K562 (cell line): Measurements from ENCODE around the gene SCART1. TPM values are rescaled to one million over a fixed set of nuclear protein-coding genes. Genes with fewer than 3 reads are reported as not detected.

Experiments
- ATAC-seq: fragments of 200-7000 bp; cut with Tn5 transposase; 3 replicates; pipeline ENCODE4 v1.9.1; 2020; ENCODE audit warnings: moderate library complexity
- BruUV-seq: library from RNA; stranded (reverse); fragments of 400-500 nt; replicated peaks from 2 replicates; lab custom pipeline; 2021; lab: Mats Ljungman, UMichigan
- CTCF ChIA-PET: fragments of 300-600 bp; formaldehyde crosslinking; extraction: SDS; loops from one replicate; lab custom pipeline; 2021; ENCODE audit warnings: low intra/inter-chr PET ratio; lab: Yijun Ruan, JAX
- POLR2A ChIA-PET: fragments of 300-600, 350-650 bp; sonication (Branson Sonifier 250); formaldehyde crosslinking; extraction: SDS; loops from one replicate; lab custom pipeline; 2021; ENCODE audit warnings: antibody characterized with exemption, inconsistent platforms; lab: Yijun Ruan, JAX
- DNase-seq, 4 experiments: peaks; one replicate each; pipeline versions ENCODE4 v3.0.0 to v3.0.0-alpha.2; 2011 to 2018; ENCODE audit warnings: low spot score in 3 of 4, mixed read lengths in 3 of 4; ENCODE audit errors: extremely low read depth in 1 of 4
- FAIRE-seq: peaks from 2 replicates; lab custom pipeline; 2011; peaks lifted over from hg19 to GRCh38; lab: Jason Lieb, UNC
- H2AFZ ChIP-seq: 2 replicates; pipeline ENCODE4 v1.6.0; 2011; ENCODE audit warnings: low read depth, low read length, control low read depth, inconsistent platforms
- H3K27ac ChIP-seq: fragments of 200-600 bp; 3 replicates; pipeline ENCODE4 v1.8.0; 2011; ENCODE audit warnings: low read depth, mild to moderate bottlenecking, control low read depth, inconsistent platforms, low read length, moderate library complexity, mixed read lengths; ENCODE audit errors: extremely low read depth
- H3K27me3 ChIP-seq, 2 experiments: fragments of 300-600 bp in 1 of 2; 2 replicates in 1 of 2; 3 replicates in 1 of 2; pipeline versions ENCODE4 v1.6.0 to v1.8.0; 2011; ENCODE audit warnings: inconsistent platforms in 2 of 2, low read length in 2 of 2, mild to moderate bottlenecking in 1 of 2, mixed read lengths in 1 of 2, moderate library complexity in 1 of 2; ENCODE audit not compliant: control insufficient read depth in 2 of 2, insufficient read depth in 2 of 2
- H3K36me3 ChIP-seq: fragments of 300-600 bp; 3 replicates; pipeline ENCODE4 v1.8.0; 2011; ENCODE audit warnings: mild to moderate bottlenecking, low read length, inconsistent platforms; ENCODE audit not compliant: control insufficient read depth, insufficient read depth
- H3K4me1 ChIP-seq, 2 experiments: fragments of 200-600 bp in 1 of 2; replicated peaks in 1 of 2; 2 replicates in 1 of 2; 3 replicates in 1 of 2; pipeline versions ENCODE4 v1.5.1 to v1.8.0; 2011; ENCODE audit warnings: inconsistent platforms in 2 of 2, low read length in 2 of 2, mild to moderate bottlenecking in 1 of 2, mixed read lengths in 1 of 2, moderate library complexity in 1 of 2; ENCODE audit not compliant: control insufficient read depth in 2 of 2, insufficient read depth in 2 of 2
- H3K4me2 ChIP-seq: 2 replicates; pipeline ENCODE4 v1.6.1; 2011; ENCODE audit warnings: low read length, control low read depth, inconsistent platforms, mixed read lengths; ENCODE audit not compliant: insufficient read depth
- H3K4me3 ChIP-seq: fragments of 200-600 bp; sonication (generic), shearing (Covaris generic); 2 replicates; pipeline ENCODE4 v1.5.1; 2016; ENCODE audit warnings: control low read depth, inconsistent platforms
- H3K79me2 ChIP-seq: fragments of 200-600 bp; 3 replicates; pipeline ENCODE4 v1.8.0; 2011; ENCODE audit warnings: low read length, inconsistent platforms; ENCODE audit not compliant: control insufficient read depth, insufficient read depth
- H3K9ac ChIP-seq, 2 experiments: 2 replicates each; pipeline versions ENCODE4 v1.6.0 to v1.6.1; 2011; ENCODE audit warnings: low read depth in 2 of 2, low read length in 2 of 2, control low read depth in 1 of 2, inconsistent platforms in 1 of 2, mild to moderate bottlenecking in 1 of 2, mixed read lengths in 1 of 2; ENCODE audit not compliant: insufficient read depth in 1 of 2
- H3K9me1 ChIP-seq: one replicate; pipeline ENCODE4 v1.6.0; 2011; ENCODE audit warnings: inconsistent platforms, mild to moderate bottlenecking, low read length, moderate library complexity; ENCODE audit not compliant: control insufficient read depth, insufficient read depth
- H3K9me3 ChIP-seq: replicated peaks from 2 replicates; pipeline ENCODE4 v1.5.1; 2011; ENCODE audit warnings: low read depth, low read length, inconsistent platforms; ENCODE audit not compliant: control insufficient read depth, insufficient read depth
- H4K20me1 ChIP-seq: replicated peaks from 2 replicates; pipeline ENCODE4 v1.6.1; 2011; ENCODE audit warnings: low read length, inconsistent platforms, mixed read lengths; ENCODE audit not compliant: control insufficient read depth, insufficient read depth
- CTCF ChIP-seq, 3 experiments: IDR thresholded peaks in 2 of 3; conservative IDR thresholded peaks in 1 of 3; 2 replicates each; pipeline ENCODE4 v1.5.1; 2011 to 2012; ENCODE audit warnings: low read length in 3 of 3, mild to moderate bottlenecking in 3 of 3, control low read depth in 2 of 3, improper control_type of control experiment in 1 of 3, inconsistent platforms in 1 of 3, low read depth in 1 of 3, mixed read lengths in 1 of 3, moderate library complexity in 1 of 3; ENCODE audit not compliant: insufficient read depth in 2 of 3
- SOX6 ChIP-seq: fragments of 450-650 bp; IDR thresholded peaks from 2 replicates; pipeline ENCODE4 v1.6.1; 2014; ENCODE audit warnings: mild to moderate bottlenecking
- WGBS: fragments of 100-300 bp; shearing (Covaris generic); methylation state at CpG from one replicate; pipeline ENCODE4 v1.1.6; 2016; ENCODE audit warnings: low coverage, mixed read lengths; ENCODE audit not compliant: insufficient coverage; ENCODE audit errors: missing lambda C conversion rate; 5-methylcytosine and 5-hydroxymethylcytosine counted together
- in situ Hi-C: fragments of 300-500 bp; cut with MboI; formaldehyde crosslinking; loops from 4 replicates; pipeline ENCODE4 v1.15.0; 2018; ENCODE audit warnings: inconsistent platforms, mixed read lengths
- intact Hi-C: fragments of 100-400 bp; cut with micrococcal nuclease; formaldehyde crosslinking; loops from 2 replicates; pipeline ENCODE4 v1.14.2; 2022
- polyA plus RNA-seq, 8 experiments: library from polyadenylated mRNA; depleted of rRNA in 4 of 8; stranded (reverse) in 5 of 8; unstranded in 3 of 8; fragments of >200 nt; fragmentation: Nextera tagmentation in 2 of 8; fragmentation: Illumina TruSeq in 1 of 8; extraction: Ambion mirVana in 2 of 8; extraction: Trizol in 1 of 8; gene quantifications; 2 replicates each; pipeline versions ENCODE4 v1.2.1 to v1.2.3, GENCODE V29; 2011 to 2014; ENCODE audit warnings: inconsistent platforms in 1 of 8, missing spikeins in 1 of 8
- total RNA-seq, 7 experiments: library from RNA; depleted of rRNA in 6 of 7; stranded (reverse); fragments of >200 nt in 6 of 7; fragmentation: Illumina TruSeq in 2 of 7; extraction: Trizol in 2 of 7; gene quantifications; 2 replicates each; pipeline versions ENCODE4 v1.2.1 to v1.2.3, GENCODE V29; 2011 to 2021; ENCODE audit warnings: low replicate concordance in 1 of 7

SCART1 gene
- total and polyA plus RNA-seq, 9 of the 15 experiments (the other 6 are each of a cell fraction or from before 2014, with no cell fraction given): 0.18 to 6.5 (median 4.5) TPM

DNA sequence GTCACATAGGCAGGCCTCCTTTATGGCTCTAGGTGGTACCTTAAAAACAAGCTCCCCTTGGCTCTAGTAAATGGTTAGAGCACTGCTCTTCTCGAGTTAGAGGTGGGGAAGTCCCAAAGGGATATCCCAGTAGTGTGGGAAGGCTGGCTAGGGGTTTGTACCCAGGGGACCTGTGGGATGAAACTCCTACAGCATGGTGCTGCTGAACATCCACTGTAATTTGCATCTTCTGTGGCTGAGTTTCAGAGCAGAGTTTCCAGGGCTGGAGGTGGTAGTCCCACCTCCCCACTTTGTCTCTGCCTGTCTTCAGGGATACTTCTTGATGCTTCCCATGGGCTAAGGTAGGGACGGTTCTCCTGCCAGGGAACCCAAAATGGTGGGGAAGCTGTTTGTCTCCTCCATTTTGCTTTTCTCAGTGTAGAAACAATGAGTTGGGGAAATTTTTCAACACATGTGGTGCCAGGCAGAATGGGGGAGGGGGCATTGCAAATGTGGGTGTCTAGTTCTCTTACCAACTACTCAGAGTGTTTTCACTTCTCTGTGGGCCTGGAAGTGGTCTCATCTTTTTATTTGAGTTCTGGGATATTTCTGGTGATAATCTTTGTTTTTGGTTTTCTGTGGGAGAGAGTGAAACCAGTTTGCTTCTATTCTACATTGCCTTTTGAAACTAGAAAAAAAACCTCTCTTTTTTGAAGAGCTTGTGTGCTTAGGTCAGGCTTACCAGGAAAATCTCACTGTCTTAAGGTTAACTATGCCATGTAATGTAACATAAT lies 36.3 kb downstream of the SCART1 start:
- POLR2A ChIA-PET: interaction anchor here (0.6 kb wide), 1 partner anchor 19 kb away, joined by 4 read pairs; no protein-coding TSS in a partner anchor
- H3K79me2 ChIP-seq: no peaks in the 10 kb centered on the region
- H2AFZ ChIP-seq: no peak overlapping the region
- no peaks in the 10 kb centered on the region for H3K4me1 ChIP-seq
- H3K4me2 ChIP-seq: no peak overlapping the region
- WGBS: 0% methylated on average over 2 of the region's 2 CpGs
- H4K20me1 ChIP-seq: no peaks in the 10 kb centered on the region
- no peak for TF ChIP-seq SOX6
- TF ChIP-seq CTCF (IDR thresholded peaks at IDR 0.05 in 2 of 3, conservative IDR thresholded peaks at IDR 0.05 in 1 of 3; ENCODE audit: insufficient read depth in 2 of 3, low read depth in 1 of 3, low read length in 3 of 3): no peak
- no peaks in the 10 kb centered on the region for H3K36me3 ChIP-seq
- no peak overlapping the region for H3K9ac ChIP-seq
- H3K4me3 ChIP-seq: no peak overlapping the region
- H3K9me1 ChIP-seq: no peaks in the 10 kb centered on the region
- ATAC-seq (no peak), FAIRE-seq (peak; percentile 48), DNase-seq (no peak)
- H3K27ac ChIP-seq: no peak overlapping the region
- intact Hi-C loops: loop anchor here (10.0 kb wide), 1 partner anchor 165 kb away; no protein-coding TSS in a partner anchor
- H3K9me3 ChIP-seq: no peaks in the 10 kb centered on the region; the same call in none of the 2 replicates
- in situ Hi-C loops: no loop called here
- CTCF ChIA-PET: no interaction called here
- no TSS peak for BruUV-seq
- no peaks in the 10 kb centered on the region; a peak in 1 of 5 replicates for H3K27me3 ChIP-seq
